B cell (primary cell): ENCODE measurements around the gene CAPZA2. TPM values are rescaled to one million over a fixed set of nuclear protein-coding genes. Genes with fewer than 3 reads are reported as not detected.

Experiments used
- ATAC-seq: fragments of 200-7000 bp; cut with Tn5 transposase; one replicate; pipeline ENCODE4 v1.10.0; 2021; ENCODE audit warnings: low read depth, mild to moderate bottlenecking, moderate number of reproducible peaks, moderate library complexity
- CTCF ChIA-PET: fragments of 350-600 bp; sonication (Branson Sonifier 250); formaldehyde crosslinking; loops from one replicate; lab custom pipeline; 2021; ENCODE audit warnings: antibody characterized with exemption, inconsistent platforms; lab: Charles Lee
- POLR2A ChIA-PET: fragments of 350-600 bp; sonication (Branson Sonifier 250); formaldehyde crosslinking; loops from one replicate; lab custom pipeline; 2021; ENCODE audit warnings: antibody characterized with exemption; lab: Charles Lee
- DNase-seq: peaks from one replicate; pipeline ENCODE4 v3.0.0; 2013
- H2AFZ ChIP-seq: 2 replicates; pipeline ENCODE4 v1.6.1; 2012; ENCODE audit warnings: mild to moderate bottlenecking, low read depth, low read length; ENCODE audit not compliant: insufficient read depth, poor library complexity, severe bottlenecking
- H3K27ac ChIP-seq, 2 donors: 1 replicate in 1 of 2; 2 replicates in 1 of 2; pipeline ENCODE4 v1.5.1; 2012 to 2013; ENCODE audit warnings: low read length in 2 of 2, mild to moderate bottlenecking in 2 of 2, moderate library complexity in 1 of 2
- H3K27me3 ChIP-seq, 4 experiments: fragments of 200-600 bp in 1 of 4; sonication (generic) in 1 of 4; replicated peaks in 1 of 4; 1 replicate in 2 of 4; 2 replicates in 2 of 4; pipeline versions ENCODE4 v1.6.1 to v1.7.0; 2013 to 2016; ENCODE audit warnings: low read length in 3 of 4, mild to moderate bottlenecking in 2 of 4, mixed read lengths in 1 of 4, moderate library complexity in 1 of 4; ENCODE audit not compliant: insufficient read depth in 4 of 4, control insufficient read depth in 3 of 4; ENCODE audit errors: control extremely low read depth in 1 of 4
- H3K36me3 ChIP-seq, 2 experiments: replicated peaks in 1 of 2; 1 replicate in 1 of 2; 2 replicates in 1 of 2; pipeline versions ENCODE4 v1.6.1 to v1.7.1; 2013; ENCODE audit warnings: low read length in 1 of 2; ENCODE audit not compliant: insufficient read depth in 2 of 2, control insufficient read depth in 1 of 2; ENCODE audit errors: control extremely low read depth in 1 of 2, extremely low read depth in 1 of 2
- H3K4me1 ChIP-seq, 2 donors: fragments of 200-600 bp in 1 of 2; sonication (generic) in 1 of 2; 1 replicate in 1 of 2; 2 replicates in 1 of 2; pipeline versions ENCODE4 v1.5.1 to v1.6.1; 2013 to 2017; ENCODE audit warnings: low read length in 2 of 2; ENCODE audit not compliant: control insufficient read depth in 2 of 2, insufficient read depth in 2 of 2
- H3K4me2 ChIP-seq: replicated peaks from 2 replicates; pipeline ENCODE3; 2012; ENCODE audit warnings: mild to moderate bottlenecking, low read depth, low read length; ENCODE audit not compliant: poor library complexity, severe bottlenecking
- H3K4me3 ChIP-seq, 5 experiments: fragments of 200-600 bp in 1 of 5; sonication (generic) in 1 of 5; 1 replicate in 3 of 5; 2 replicates in 2 of 5; pipeline versions ENCODE4 v1.5.1 to v1.7.0; 2011 to 2016; ENCODE audit warnings: low read length in 4 of 5, mild to moderate bottlenecking in 4 of 5, low read depth in 2 of 5, control low read depth in 1 of 5, moderate library complexity in 1 of 5; ENCODE audit not compliant: insufficient read depth in 1 of 5; ENCODE audit errors: control extremely low read depth in 1 of 5, extremely low read depth in 1 of 5
- H3K79me2 ChIP-seq: fragments of 200-600 bp; sonication (generic); one replicate; pipeline ENCODE4 v1.6.0; 2016; ENCODE audit warnings: low read length; ENCODE audit not compliant: control insufficient read depth, insufficient read depth
- H3K9ac ChIP-seq: fragments of 200-600 bp; sonication (generic); 2 replicates; pipeline ENCODE4 v1.6.1; 2017; ENCODE audit warnings: mild to moderate bottlenecking, low read length, moderate library complexity
- H3K9me3 ChIP-seq, 3 donors: one replicate each; pipeline versions ENCODE4 v1.6.1 to v1.7.1; 2013; ENCODE audit warnings: low read length in 2 of 3; ENCODE audit not compliant: control insufficient read depth in 2 of 3, insufficient read depth in 1 of 3; ENCODE audit errors: control extremely low read depth in 1 of 3
- H4K20me1 ChIP-seq: 2 replicates; pipeline ENCODE4 v1.6.0; 2012; ENCODE audit warnings: mild to moderate bottlenecking, low read length; ENCODE audit not compliant: insufficient read depth, control insufficient read depth, poor library complexity, severe bottlenecking
- H3K27ac Mint-ChIP-seq: one replicate; pipeline ENCODE4 v1.8.0; 2021; ENCODE audit warnings: mixed read lengths
- H3K27me3 Mint-ChIP-seq: one replicate; pipeline ENCODE4 v1.8.0; 2021; ENCODE audit warnings: mixed read lengths
- H3K4me1 Mint-ChIP-seq: one replicate; pipeline ENCODE4 v1.8.0; 2021; ENCODE audit warnings: mixed read lengths
- H3K4me3 Mint-ChIP-seq: one replicate; pipeline ENCODE4 v1.8.0; 2021; ENCODE audit warnings: mixed read lengths
- H3K9me3 Mint-ChIP-seq: one replicate; pipeline ENCODE4 v1.8.0; 2022; ENCODE audit warnings: mixed read lengths; ENCODE audit not compliant: insufficient read depth
- CTCF ChIP-seq: fragments of 200-600 bp; IDR thresholded peaks from one replicate; pipeline ENCODE4 v1.8.0; 2022; ENCODE audit warnings: antibody characterized with exemption, mild to moderate bottlenecking
- EZH2 ChIP-seq: IDR thresholded peaks from 2 replicates; pipeline ENCODE4 v1.6.1; 2012; ENCODE audit warnings: borderline replicate concordance, low read depth, mild to moderate bottlenecking, moderate library complexity, low read length; ENCODE audit not compliant: insufficient read depth, poor library complexity, severe bottlenecking
- WGBS: methylation state at CpG from one replicate; pipeline ENCODE4 v1.1.5; 2013; ENCODE audit warnings: missing lambda C conversion rate; ENCODE audit not compliant: insufficient coverage; 5-methylcytosine and 5-hydroxymethylcytosine counted together
- intact Hi-C: fragments of 100-400 bp; cut with micrococcal nuclease; formaldehyde crosslinking; loops from one replicate; pipeline ENCODE4 v1.10.0; 2022
- polyA plus RNA-seq: library from polyadenylated mRNA; depleted of rRNA; stranded (reverse); fragments of >200 nt; gene quantifications from 2 replicates; pipeline ENCODE4 v1.2.3, GENCODE V29; 2012
- total RNA-seq, 2 donors: library from RNA; stranded (reverse); fragments of 120-200 nt in 1 of 2; gene quantifications; 1 replicate in 1 of 2; 2 replicates in 1 of 2; pipeline versions ENCODE4 v1.2.3 to v1.2.4, GENCODE V29; 2013 to 2022

Gene CAPZA2
- total and polyA plus RNA-seq, 2 donors (not counting 1 experiment from before 2014, with no cell fraction given), result 15.0 to 79.0 TPM

GRCh38 chr7:116967254-116967922, 105.0 kb downstream of the CAPZA2 start:
- ChIA-PET CTCF (no interaction called here), POLR2A (interaction anchor here (0.6 kb wide), 1 partner anchor 73 kb away, joined by 5 read pairs; no protein-coding TSS in a partner anchor)
- TF ChIP-seq CTCF (no peak), EZH2 (no peak)
- peaks cover 2% of the 10 kb centered on the region for H3K4me1 Mint-ChIP-seq
- H3K36me3 ChIP-seq, result no peaks in the 10 kb centered on the region
- H3K27ac ChIP-seq, result no peak overlapping the region
- no peak overlapping the region for H3K4me2 ChIP-seq
- no peak overlapping the region for H3K4me3 ChIP-seq
- intact Hi-C loops, result no loop called here
- no peak overlapping the region for H3K27ac Mint-ChIP-seq
- no peaks in the 10 kb centered on the region for H3K9me3 Mint-ChIP-seq
- DNase-seq (no peak), ATAC-seq (no peak)
- no peaks in the 10 kb centered on the region for H3K79me2 ChIP-seq
- H4K20me1 ChIP-seq, result no peaks in the 10 kb centered on the region
- no peak overlapping the region for H3K9ac ChIP-seq
- H2AFZ ChIP-seq, result no peak overlapping the region
- H3K27me3 Mint-ChIP-seq, result no peaks in the 10 kb centered on the region
- no peaks in the 10 kb centered on the region for H3K4me1 ChIP-seq
- no peak overlapping the region for H3K4me3 Mint-ChIP-seq
- no peaks in the 10 kb centered on the region for H3K9me3 ChIP-seq
- H3K27me3 ChIP-seq, result no peaks in the 10 kb centered on the region
- WGBS, result 89% methylated on average over 3 of the region's 5 CpGs

- WGBS, result no CpG with 5 or more reads among the region's 1 CpG
These were observed 105.6 kb downstream of the CAPZA2 start for GRCh38 chr7:116967983-116968382.

More at GRCh38 chr7:116967983-116968382, 105.6 kb downstream of the CAPZA2 start:
- Histone ChIP-seq H3K4me1 (no peaks in the 10 kb centered on the region), H4K20me1 (no peaks in the 10 kb centered on the region), H2AFZ (no peak overlapping the region), H3K27ac (no peak overlapping the region), H3K27me3 (no peaks in the 10 kb centered on the region), H3K9ac (no peak overlapping the region), H3K79me2 (no peaks in the 10 kb centered on the region), H3K9me3 (no peaks in the 10 kb centered on the region), H3K36me3 (no peaks in the 10 kb centered on the region), H3K4me2 (no peak overlapping the region), H3K4me3 (no peak overlapping the region)
- H3K9me3 Mint-ChIP-seq, result no peaks in the 10 kb centered on the region
- no peak for ATAC-seq
- no peak overlapping the region for H3K4me3 Mint-ChIP-seq
- intact Hi-C loops, result no loop called here
- ChIA-PET CTCF (no interaction called here), POLR2A (interaction anchor here (0.6 kb wide), 1 partner anchor 74 kb away, joined by 5 read pairs; no protein-coding TSS in a partner anchor)
- TF ChIP-seq EZH2 (no peak), CTCF (no peak)
- H3K27ac Mint-ChIP-seq, result no peak overlapping the region
- no peaks in the 10 kb centered on the region for H3K4me1 Mint-ChIP-seq
- no peaks in the 10 kb centered on the region for H3K27me3 Mint-ChIP-seq
- no peak for DNase-seq
